Natural killer cell treated with Interleukin-12 subunit alpha and Interleukin-12 subunit beta and Interleukin-15 and Interleukin-18, amount 100 ng/mL, for 72 hours (primary cell): ENCODE data around the gene GMDS. TPM values are rescaled to one million over a fixed set of nuclear protein-coding genes. Genes with fewer than 3 reads are reported as not detected.

Experiments
- ATAC-seq, 2 donors: fragments of 150-1000 bp; cut with Tn5 transposase in 1 of 2; sonication (Bioruptor Pico), chemical (Tn5 transposase) in 1 of 2; 2 replicates each; pipeline ENCODE4 v1.10.0; 2021
- DNase-seq: peaks from one replicate; pipeline ENCODE4 v3.0.0; 2022; ENCODE audit warnings: low spot score
- H3K27ac Mint-ChIP-seq, 2 donors: 1 replicate in 1 of 2; 2 replicates in 1 of 2; pipeline ENCODE4 v1.8.0; 2022; ENCODE audit warnings: mixed read lengths in 2 of 2, mild to moderate bottlenecking in 1 of 2, moderate library complexity in 1 of 2
- H3K27me3 Mint-ChIP-seq, 2 donors: 1 replicate in 1 of 2; 2 replicates in 1 of 2; pipeline ENCODE4 v1.8.0; 2022; ENCODE audit warnings: mixed read lengths in 2 of 2
- H3K36me3 Mint-ChIP-seq: one replicate; pipeline ENCODE4 v1.8.0; 2022; ENCODE audit warnings: mixed read lengths
- H3K4me1 Mint-ChIP-seq, 2 donors: 1 replicate in 1 of 2; 2 replicates in 1 of 2; pipeline ENCODE4 v1.8.0; 2022; ENCODE audit warnings: low read depth in 2 of 2, mixed read lengths in 2 of 2, mild to moderate bottlenecking in 1 of 2
- H3K4me3 Mint-ChIP-seq: one replicate; pipeline ENCODE4 v1.8.0; 2022; ENCODE audit warnings: mixed read lengths
- H3K9me3 Mint-ChIP-seq: 2 replicates; pipeline ENCODE4 v1.8.0; 2022; ENCODE audit warnings: mixed read lengths
- total RNA-seq, 2 donors: library from RNA; stranded (reverse); gene quantifications; one replicate each; pipeline ENCODE4 v1.2.3, GENCODE V29; 2022

The GMDS gene
- total RNA-seq, 2 donors from 2014 or later: 23.7 to 39.4 TPM

- H3K36me3 Mint-ChIP-seq: no peaks in the 10 kb centered on the region
- H3K27me3 Mint-ChIP-seq: no peaks in the 10 kb centered on the region
- ATAC-seq: no peak
- peaks cover 6 to 14% of the 10 kb centered on the region in 2 donors for H3K4me1 Mint-ChIP-seq
- DNase-seq: no peak
- H3K4me3 Mint-ChIP-seq: no peak overlapping the region
- H3K9me3 Mint-ChIP-seq: no peaks in the 10 kb centered on the region
- no peak overlapping the region for H3K27ac Mint-ChIP-seq
Observed at GRCh38 chr6:2171728-2172127, 73.7 kb downstream of the GMDS start.

- no peak overlapping the region for H3K27ac Mint-ChIP-seq
Observed at GRCh38 chr6:2168480-2168879, 76.9 kb downstream of the GMDS start.

GRCh38 chr6:2166717-2167116 lies 78.7 kb downstream of the GMDS start:
- no peaks in the 10 kb centered on the region for H3K9me3 Mint-ChIP-seq

More at GRCh38 chr6:2168480-2168879, 76.9 kb downstream of the GMDS start:
- ATAC-seq (no peak), DNase-seq (no peak)
- H3K4me1 Mint-ChIP-seq: peaks cover 0 to 13% of the 10 kb centered on the region in 2 donors
- no peak overlapping the region for H3K4me3 Mint-ChIP-seq
- H3K27me3 Mint-ChIP-seq: no peaks in the 10 kb centered on the region
- H3K36me3 Mint-ChIP-seq: peaks cover 4% of the 10 kb centered on the region
- H3K9me3 Mint-ChIP-seq: no peaks in the 10 kb centered on the region

GRCh38 chr6:2165286-2165685 lies 80.1 kb downstream of the GMDS start:
- Mint-ChIP-seq H3K4me1 (peaks cover 13 to 27% of the 10 kb centered on the region in 2 donors), H3K27ac (no peak overlapping the region), H3K4me3 (no peak overlapping the region), H3K27me3 (no peaks in the 10 kb centered on the region), H3K36me3 (peaks cover 4% of the 10 kb centered on the region), H3K9me3 (no peaks in the 10 kb centered on the region)
- DNase-seq: no peak
- no peak for ATAC-seq

More at GRCh38 chr6:2166717-2167116, 78.7 kb downstream of the GMDS start:
- H3K27ac Mint-ChIP-seq: no peak overlapping the region
- no peak for ATAC-seq
- DNase-seq: no peak
- peaks cover 4% of the 10 kb centered on the region for H3K36me3 Mint-ChIP-seq
- no peaks in the 10 kb centered on the region for H3K27me3 Mint-ChIP-seq
- peaks cover 7 to 25% of the 10 kb centered on the region in 2 donors for H3K4me1 Mint-ChIP-seq
- no peak overlapping the region for H3K4me3 Mint-ChIP-seq

- peaks cover 13 to 27% of the 10 kb centered on the region in 2 donors for H3K4me1 Mint-ChIP-seq
- no peaks in the 10 kb centered on the region for H3K27me3 Mint-ChIP-seq
- no peaks in the 10 kb centered on the region for H3K9me3 Mint-ChIP-seq
- H3K27ac Mint-ChIP-seq: no peak overlapping the region
- no peak for ATAC-seq
- H3K4me3 Mint-ChIP-seq: no peak overlapping the region
- no peak for DNase-seq
- H3K36me3 Mint-ChIP-seq: peaks cover 4% of the 10 kb centered on the region
Observed at GRCh38 chr6:2164481-2164880, 80.9 kb downstream of the GMDS start.

- H3K27me3 Mint-ChIP-seq: peaks cover 0 to 3% of the 10 kb centered on the region in 2 donors
- DNase-seq (no peak), ATAC-seq (no peak)
- peaks cover 4% of the 10 kb centered on the region for H3K36me3 Mint-ChIP-seq
- no peaks in the 10 kb centered on the region for H3K9me3 Mint-ChIP-seq
- no peak overlapping the region for H3K4me3 Mint-ChIP-seq
- H3K27ac Mint-ChIP-seq: peak overlapping the region in 1 of 2 donors; percentile 49
- peaks cover 20 to 38% of the 10 kb centered on the region in 2 donors for H3K4me1 Mint-ChIP-seq
Observed at GRCh38 chr6:2162079-2162445, 83.3 kb downstream of the GMDS start.

GRCh38 chr6:2158596-2159271 lies 86.7 kb downstream of the GMDS start:
- Mint-ChIP-seq H3K4me3 (no peak overlapping the region), H3K4me1 (peaks cover 21 to 37% of the 10 kb centered on the region in 2 donors), H3K9me3 (no peaks in the 10 kb centered on the region), H3K36me3 (no peaks in the 10 kb centered on the region), H3K27me3 (peaks cover 0 to 3% of the 10 kb centered on the region in 2 donors), H3K27ac (no peak overlapping the region)
- ATAC-seq: no peak
- DNase-seq: no peak

- H3K9me3 Mint-ChIP-seq: no peaks in the 10 kb centered on the region
- no peaks in the 10 kb centered on the region for H3K36me3 Mint-ChIP-seq
- no peak overlapping the region for H3K4me3 Mint-ChIP-seq
- DNase-seq (no peak), ATAC-seq (no peak)
- H3K27ac Mint-ChIP-seq: no peak overlapping the region
- H3K27me3 Mint-ChIP-seq: peaks cover 0 to 3% of the 10 kb centered on the region in 2 donors
- peaks cover 18 to 29% of the 10 kb centered on the region in 2 donors for H3K4me1 Mint-ChIP-seq
Observed at GRCh38 chr6:2157441-2158127, 87.8 kb downstream of the GMDS start.

GRCh38 chr6:2155206-2155605 lies 90.2 kb downstream of the GMDS start:
- Mint-ChIP-seq H3K4me1 (peaks cover 9 to 15% of the 10 kb centered on the region in 2 donors), H3K9me3 (no peaks in the 10 kb centered on the region), H3K27ac (no peak overlapping the region), H3K36me3 (no peaks in the 10 kb centered on the region), H3K27me3 (peaks cover 0 to 3% of the 10 kb centered on the region in 2 donors), H3K4me3 (no peak overlapping the region)
- ATAC-seq: no peak
- no peak for DNase-seq

- Mint-ChIP-seq H3K4me1 (no peaks in the 10 kb centered on the region), H3K4me3 (no peak overlapping the region), H3K27ac (no peak overlapping the region), H3K27me3 (no peaks in the 10 kb centered on the region), H3K9me3 (no peaks in the 10 kb centered on the region), H3K36me3 (peaks cover 4% of the 10 kb centered on the region)
- DNase-seq (no peak), ATAC-seq (no peak)
Observed at GRCh38 chr6:2149361-2150006, 95.9 kb downstream of the GMDS start.

- H3K27ac Mint-ChIP-seq: no peak overlapping the region
- peaks cover 5% of the 10 kb centered on the region in 2 donors for H3K4me1 Mint-ChIP-seq
- H3K36me3 Mint-ChIP-seq: peaks cover 4% of the 10 kb centered on the region
- H3K27me3 Mint-ChIP-seq: no peaks in the 10 kb centered on the region
- no peaks in the 10 kb centered on the region for H3K9me3 Mint-ChIP-seq
- no peak for DNase-seq
- no peak for ATAC-seq
- H3K4me3 Mint-ChIP-seq: no peak overlapping the region
Observed at GRCh38 chr6:2148748-2149147, 96.7 kb downstream of the GMDS start.

- no peaks in the 10 kb centered on the region for H3K9me3 Mint-ChIP-seq
Observed at GRCh38 chr6:2147766-2148448, 97.5 kb downstream of the GMDS start.

GRCh38 chr6:2147261-2147660 lies 98.1 kb downstream of the GMDS start:
- H3K4me3 Mint-ChIP-seq: no peak overlapping the region

More at GRCh38 chr6:2147766-2148448, 97.5 kb downstream of the GMDS start:
- Mint-ChIP-seq H3K27me3 (no peaks in the 10 kb centered on the region), H3K4me3 (no peak overlapping the region), H3K4me1 (peaks cover 12 to 13% of the 10 kb centered on the region in 2 donors), H3K27ac (no peak overlapping the region), H3K36me3 (peaks cover 4% of the 10 kb centered on the region)
- DNase-seq: no peak
- ATAC-seq: no peak

More at GRCh38 chr6:2147261-2147660, 98.1 kb downstream of the GMDS start:
- no peaks in the 10 kb centered on the region for H3K27me3 Mint-ChIP-seq
- no peak for ATAC-seq
- no peak for DNase-seq
- H3K9me3 Mint-ChIP-seq: no peaks in the 10 kb centered on the region
- H3K36me3 Mint-ChIP-seq: peaks cover 4% of the 10 kb centered on the region
- no peak overlapping the region for H3K27ac Mint-ChIP-seq
- H3K4me1 Mint-ChIP-seq: peaks cover 14 to 16% of the 10 kb centered on the region in 2 donors
